ENCODE results near the gene CCDC7. TPM values are rescaled to one million over a fixed set of nuclear protein-coding genes. Genes with fewer than 3 reads are reported as not detected.

The CCDC7 gene
- total and polyA plus RNA-seq, 2 experiments from 2014 or later: 2.0 to 10.0 TPM

DNA sequence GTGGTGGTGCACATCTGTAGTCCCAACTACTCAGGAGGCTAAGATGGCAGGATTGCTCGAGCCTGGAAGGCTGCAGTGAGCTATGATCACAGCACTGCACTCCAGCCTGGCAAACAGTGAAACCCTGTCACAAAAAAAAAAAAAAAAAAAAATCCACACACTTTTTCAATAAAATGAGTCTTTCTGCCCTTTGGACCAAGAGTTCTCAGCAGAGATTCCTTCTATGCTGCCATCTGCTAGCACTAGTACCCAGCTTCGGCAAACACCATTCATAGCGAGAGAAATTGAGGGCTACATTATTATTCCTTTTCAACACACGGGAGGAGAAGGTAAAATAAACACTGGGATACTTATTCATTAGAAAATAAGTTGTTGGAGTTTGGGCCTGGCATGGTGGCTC is 43.4 kb upstream of the CCDC7 start:
- TF ChIP-seq EZH2phosphoT487 (IDR thresholded peaks at IDR 0.05; ENCODE audit: low read depth, severe bottlenecking, unreplicated experiment) (no peak), EZH2 (IDR thresholded peaks at IDR 0.05; ENCODE audit: borderline replicate concordance) (no peak)
- TF ChIP-seq, protein P1, sequence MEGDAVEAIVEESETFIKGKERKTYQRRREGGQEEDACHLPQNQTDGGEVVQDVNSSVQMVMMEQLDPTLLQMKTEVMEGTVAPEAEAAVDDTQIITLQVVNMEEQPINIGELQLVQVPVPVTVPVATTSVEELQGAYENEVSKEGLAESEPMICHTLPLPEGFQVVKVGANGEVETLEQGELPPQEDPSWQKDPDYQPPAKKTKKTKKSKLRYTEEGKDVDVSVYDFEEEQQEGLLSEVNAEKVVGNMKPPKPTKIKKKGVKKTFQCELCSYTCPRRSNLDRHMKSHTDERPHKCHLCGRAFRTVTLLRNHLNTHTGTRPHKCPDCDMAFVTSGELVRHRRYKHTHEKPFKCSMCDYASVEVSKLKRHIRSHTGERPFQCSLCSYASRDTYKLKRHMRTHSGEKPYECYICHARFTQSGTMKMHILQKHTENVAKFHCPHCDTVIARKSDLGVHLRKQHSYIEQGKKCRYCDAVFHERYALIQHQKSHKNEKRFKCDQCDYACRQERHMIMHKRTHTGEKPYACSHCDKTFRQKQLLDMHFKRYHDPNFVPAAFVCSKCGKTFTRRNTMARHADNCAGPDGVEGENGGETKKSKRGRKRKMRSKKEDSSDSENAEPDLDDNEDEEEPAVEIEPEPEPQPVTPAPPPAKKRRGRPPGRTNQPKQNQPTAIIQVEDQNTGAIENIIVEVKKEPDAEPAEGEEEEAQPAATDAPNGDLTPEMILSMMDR (IDR thresholded peaks at IDR 0.05; ENCODE audit: poor library complexity): no peak
- no peaks in the 10 kb centered on the region for H3K4me1 ChIP-seq (ENCODE audit: insufficient read depth)
- no peaks in the 10 kb centered on the region for H3K36me3 ChIP-seq (replicated peaks; ENCODE audit: insufficient read depth, low read depth)
- WGBS (ENCODE audit: low lambda C conversion rate, missing lambda C conversion rate): 85% methylated on average over 4 of the region's 4 CpGs
- peak overlapping the region; percentile 16 for H3K27ac ChIP-seq
- H3K4me3 ChIP-seq: no peak overlapping the region
- no peaks in the 10 kb centered on the region for H3K27me3 ChIP-seq
- no peaks in the 10 kb centered on the region for H3K79me2 ChIP-seq
- H2AFZ ChIP-seq: no peak overlapping the region
- no peaks in the 10 kb centered on the region for H4K20me1 ChIP-seq (ENCODE audit: insufficient read depth, poor library complexity, severe bottlenecking)
- no peak for DNase-seq (ENCODE audit: low spot score)
- no peak overlapping the region for H3K4me2 ChIP-seq
- no peaks in the 10 kb centered on the region for H3K9me3 ChIP-seq (ENCODE audit: low read depth)
- H3K9me2 ChIP-seq (replicated peaks; ENCODE audit: insufficient read depth): no peaks in the 10 kb centered on the region

DNA sequence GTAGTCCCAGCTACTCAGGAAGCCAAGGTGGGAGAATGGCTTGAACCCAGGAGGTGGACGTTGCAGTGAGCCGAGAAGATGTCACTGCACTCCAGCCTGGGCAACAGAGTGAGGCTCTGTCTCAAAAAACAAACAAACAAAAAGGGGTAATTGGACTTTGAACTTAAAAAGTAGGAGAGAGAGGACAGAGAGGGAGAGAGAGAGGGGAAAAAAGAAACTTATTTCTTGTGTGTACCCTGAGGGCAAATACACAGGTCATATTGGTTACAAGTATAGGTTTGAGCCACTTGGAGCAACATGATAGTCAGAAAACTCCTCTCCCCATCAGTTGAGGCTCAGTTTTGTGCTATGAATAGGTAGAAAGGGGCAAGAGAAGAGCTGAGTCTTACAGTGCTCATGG is 42.8 kb upstream of the CCDC7 start:
- Histone ChIP-seq H3K9me2 (replicated peaks; ENCODE audit: insufficient read depth) (no peaks in the 10 kb centered on the region), H3K9me3 (ENCODE audit: low read depth) (no peaks in the 10 kb centered on the region), H4K20me1 (ENCODE audit: insufficient read depth, poor library complexity, severe bottlenecking) (no peaks in the 10 kb centered on the region), H3K27me3 (no peaks in the 10 kb centered on the region), H3K4me3 (no peak overlapping the region), H3K4me2 (no peak overlapping the region), H3K4me1 (ENCODE audit: insufficient read depth) (no peaks in the 10 kb centered on the region), H3K79me2 (no peaks in the 10 kb centered on the region), H2AFZ (no peak overlapping the region), H3K36me3 (replicated peaks; ENCODE audit: insufficient read depth, low read depth) (no peaks in the 10 kb centered on the region), H3K27ac (no peak overlapping the region)
- DNase-seq (ENCODE audit: low spot score): no peak
- TF ChIP-seq EZH2 (IDR thresholded peaks at IDR 0.05; ENCODE audit: borderline replicate concordance) (no peak), EZH2phosphoT487 (IDR thresholded peaks at IDR 0.05; ENCODE audit: low read depth, severe bottlenecking, unreplicated experiment) (no peak)
- TF ChIP-seq, protein P1 (IDR thresholded peaks at IDR 0.05; ENCODE audit: poor library complexity): no peak
- 76% methylated on average over 2 of the region's 2 CpGs for WGBS (ENCODE audit: low lambda C conversion rate, missing lambda C conversion rate)

DNA sequence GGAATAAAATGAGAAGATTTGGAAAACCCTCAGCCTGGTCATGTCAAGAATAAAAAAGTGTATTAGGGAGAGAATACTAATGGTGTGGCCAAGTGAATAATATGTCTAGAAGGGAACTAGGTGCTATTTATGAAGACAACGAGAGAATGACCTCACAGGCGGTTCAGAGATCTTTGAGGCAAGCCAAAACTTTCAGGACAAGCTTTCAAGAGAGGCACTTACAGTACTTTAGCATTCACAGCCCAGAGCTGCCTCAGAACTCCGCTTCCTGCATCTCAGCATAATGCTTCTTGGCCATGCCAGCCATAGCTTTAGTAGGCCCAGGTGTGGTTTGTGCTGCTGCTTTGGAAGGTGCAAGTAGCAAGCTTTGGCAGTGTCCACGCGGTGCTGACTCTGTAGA is 37.2 kb upstream of the CCDC7 start:
- Histone ChIP-seq H4K20me1 (ENCODE audit: insufficient read depth, poor library complexity, severe bottlenecking) (no peaks in the 10 kb centered on the region), H3K9me3 (ENCODE audit: low read depth) (no peaks in the 10 kb centered on the region), H3K4me1 (ENCODE audit: insufficient read depth) (peaks cover 15% of the 10 kb centered on the region), H2AFZ (no peak overlapping the region), H3K4me2 (no peak overlapping the region), H3K79me2 (no peaks in the 10 kb centered on the region), H3K27ac (no peak overlapping the region), H3K9me2 (replicated peaks; ENCODE audit: insufficient read depth) (no peaks in the 10 kb centered on the region), H3K36me3 (replicated peaks; ENCODE audit: insufficient read depth, low read depth) (no peaks in the 10 kb centered on the region), H3K4me3 (no peak overlapping the region), H3K27me3 (no peaks in the 10 kb centered on the region)
- WGBS (ENCODE audit: low lambda C conversion rate, missing lambda C conversion rate): 96% methylated on average over 5 of the region's 5 CpGs
- TF ChIP-seq EZH2phosphoT487 (IDR thresholded peaks at IDR 0.05; ENCODE audit: low read depth, severe bottlenecking, unreplicated experiment) (no peak), EZH2 (IDR thresholded peaks at IDR 0.05; ENCODE audit: borderline replicate concordance) (no peak)
- TF ChIP-seq, protein P1 (IDR thresholded peaks at IDR 0.05; ENCODE audit: poor library complexity): no peak
- DNase-seq (ENCODE audit: low spot score): no peak

DNA sequence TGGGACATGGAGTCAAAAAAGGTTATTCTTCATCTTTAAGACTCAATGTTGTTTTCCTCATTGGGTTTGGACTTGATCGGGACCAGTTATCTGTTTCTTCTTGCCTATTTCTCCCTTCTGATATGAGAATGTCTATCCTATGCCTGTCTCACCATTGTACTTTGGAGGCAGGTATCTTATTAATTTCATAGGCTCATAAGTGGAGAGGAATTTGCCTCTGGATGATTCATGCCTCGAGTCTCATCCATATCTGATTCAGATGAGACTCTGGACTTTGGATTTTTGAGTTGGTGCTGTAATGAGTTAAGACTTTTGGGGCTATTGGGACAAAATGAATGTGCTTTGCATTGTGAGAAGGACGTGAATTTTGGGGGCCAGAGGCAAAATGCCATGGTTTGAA is 36.2 kb upstream of the CCDC7 start:
- Histone ChIP-seq H3K4me2 (no peak overlapping the region), H3K4me3 (no peak overlapping the region), H3K36me3 (replicated peaks; ENCODE audit: insufficient read depth, low read depth) (no peaks in the 10 kb centered on the region), H3K79me2 (no peaks in the 10 kb centered on the region), H3K27ac (peak overlapping the region; percentile 41), H3K9me2 (replicated peaks; ENCODE audit: insufficient read depth) (no peaks in the 10 kb centered on the region), H2AFZ (no peak overlapping the region), H3K4me1 (ENCODE audit: insufficient read depth) (peaks cover 15% of the 10 kb centered on the region), H4K20me1 (ENCODE audit: insufficient read depth, poor library complexity, severe bottlenecking) (no peaks in the 10 kb centered on the region), H3K9me3 (ENCODE audit: low read depth) (no peaks in the 10 kb centered on the region), H3K27me3 (no peaks in the 10 kb centered on the region)
- TF ChIP-seq EZH2 (IDR thresholded peaks at IDR 0.05; ENCODE audit: borderline replicate concordance) (no peak), EZH2phosphoT487 (IDR thresholded peaks at IDR 0.05; ENCODE audit: low read depth, severe bottlenecking, unreplicated experiment) (no peak)
- TF ChIP-seq, protein P1 (IDR thresholded peaks at IDR 0.05; ENCODE audit: poor library complexity): no peak
- 78% methylated on average over 3 of the region's 3 CpGs for WGBS (ENCODE audit: low lambda C conversion rate, missing lambda C conversion rate)
- DNase-seq (ENCODE audit: low spot score): no peak
